Fibroblast of mammary gland (primary cell): ENCODE measurements around the gene GPC6.

Source experiments
- DNase-seq: peaks from one replicate; pipeline ENCODE4 v3.0.0-alpha.2; 2010; ENCODE audit warnings: low read depth
- H3K4me3 ChIP-seq: 2 replicates; pipeline ENCODE4 v1.5.1; 2011; ENCODE audit warnings: low read depth, mild to moderate bottlenecking, low read length, moderate library complexity; ENCODE audit not compliant: control insufficient read depth
- CTCF ChIP-seq: conservative IDR thresholded peaks from 2 replicates; pipeline ENCODE4 v1.5.1; 2011; ENCODE audit warnings: low read depth, low read length, inconsistent platforms; ENCODE audit not compliant: control insufficient read depth, insufficient read depth

The GPC6 gene

DNA sequence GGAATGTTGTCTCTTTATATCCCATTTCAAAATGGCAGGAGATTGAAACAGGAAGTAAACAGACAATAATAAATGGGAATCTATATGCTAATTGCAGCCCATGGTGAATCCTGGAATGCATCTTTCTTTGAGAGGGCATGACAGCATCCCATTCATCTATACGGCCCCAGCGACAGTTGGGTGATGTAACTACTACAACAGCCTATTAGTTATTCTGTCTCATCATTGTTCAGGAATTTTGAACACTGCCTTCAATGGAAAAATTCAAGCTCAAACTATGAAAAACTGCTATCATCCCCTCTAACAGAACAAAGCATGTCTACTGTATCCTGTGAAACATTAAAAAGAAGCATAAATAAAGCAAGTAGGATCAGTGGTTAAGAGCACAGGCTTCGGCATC lies 990.8 kb downstream of the GPC6 start:
- DNase-seq, result peak; percentile 19
- TF ChIP-seq CTCF, result no peak
- no peak overlapping the region for H3K4me3 ChIP-seq

GRCh38 chr13:94218537-94218936 lies 991.9 kb downstream of the GPC6 start:
- no peak for TF ChIP-seq CTCF
- H3K4me3 ChIP-seq, result no peak overlapping the region
- no peak for DNase-seq

DNA sequence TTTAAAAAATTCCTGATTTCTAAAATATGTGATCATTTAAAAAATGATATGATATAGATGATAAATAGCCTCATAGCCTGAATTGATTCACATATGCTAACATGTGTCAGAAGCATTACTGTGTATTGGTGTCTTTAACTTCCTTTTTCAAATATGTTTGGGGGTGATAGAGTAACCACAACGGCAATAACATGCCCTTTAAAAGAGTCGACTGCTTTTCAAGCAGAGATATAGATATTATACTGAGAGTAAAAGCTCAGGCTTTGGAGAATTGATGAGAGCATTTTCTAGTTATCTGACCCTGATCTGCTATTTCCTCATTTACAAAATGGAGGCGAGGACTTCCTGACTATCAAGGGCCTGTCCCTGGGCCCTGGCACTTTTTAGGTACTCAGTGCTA lies 992.3 kb downstream of the GPC6 start:
- TF ChIP-seq CTCF, result no peak
- no peak overlapping the region for H3K4me3 ChIP-seq
- no peak for DNase-seq

DNA sequence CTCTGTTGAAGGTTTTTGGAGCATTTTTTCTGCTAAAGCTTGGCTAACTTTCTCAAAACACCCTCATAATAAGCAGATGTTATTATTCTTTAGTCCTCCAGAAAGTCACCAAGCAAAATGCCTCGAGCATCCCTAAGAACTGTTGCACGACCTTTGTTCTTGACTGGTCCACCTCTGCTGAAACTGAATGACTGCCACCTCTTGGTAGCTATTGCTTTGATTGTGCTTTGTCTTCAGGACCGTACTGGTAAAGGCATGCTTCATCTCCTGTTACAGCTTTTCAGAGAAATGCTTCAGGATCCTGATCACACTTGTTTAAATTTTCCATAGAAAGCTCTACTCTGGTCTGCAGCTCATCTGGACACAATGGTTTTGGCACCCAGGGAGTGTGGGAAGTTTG lies 998.1 kb downstream of the GPC6 start:
- no peak overlapping the region for H3K4me3 ChIP-seq
- TF ChIP-seq CTCF, result no peak
- DNase-seq, result no peak

GRCh38 chr13:94227255-94227879 lies 1000.8 kb downstream of the GPC6 start:
- TF ChIP-seq CTCF, result no peak

GRCh38 chr13:94228763-94229162 lies 1002.2 kb downstream of the GPC6 start:
- peak; percentile 18 for DNase-seq
- no peak for TF ChIP-seq CTCF
- H3K4me3 ChIP-seq, result no peak overlapping the region

More at GRCh38 chr13:94227255-94227879, 1000.8 kb downstream of the GPC6 start:
- H3K4me3 ChIP-seq, result no peak overlapping the region
- no peak for DNase-seq

GRCh38 chr13:94232161-94232950 lies 1005.7 kb downstream of the GPC6 start:
- no peak for DNase-seq
- H3K4me3 ChIP-seq, result no peak overlapping the region
- TF ChIP-seq CTCF, result no peak
